Anterior cingulate cortex (tissue), 58 donors: ENCODE data around the gene GPC6.

Experiments used
- DNase-seq, 58 donors: peaks; one replicate each; lab custom pipeline; 2025; lab: John Stamatoyannopoulos, UW

GPC6 gene

GRCh38 chr13:93361703-93362102 is 135.1 kb downstream of the GPC6 start:
- no peak for DNase-seq

- DNase-seq: no peak
These were observed 137.6 kb downstream of the GPC6 start for GRCh38 chr13:93364166-93364565.

GRCh38 chr13:93368296-93368695 is 141.7 kb downstream of the GPC6 start:
- DNase-seq: no peak

GRCh38 chr13:93368718-93369117 is 142.1 kb downstream of the GPC6 start:
- no peak for DNase-seq

- no peak for DNase-seq
These were observed 146.2 kb downstream of the GPC6 start for GRCh38 chr13:93372856-93373255.

- peak in 5 of 58 donors; percentile 1 to 10 (median 2) for DNase-seq
These were observed 148.9 kb downstream of the GPC6 start for GRCh38 chr13:93375491-93375890.

- no peak for DNase-seq
These were observed 150.6 kb downstream of the GPC6 start for GRCh38 chr13:93377196-93377595.

- DNase-seq: no peak
These were observed 151.6 kb downstream of the GPC6 start for GRCh38 chr13:93378184-93378583.

GRCh38 chr13:93386116-93386515 is 159.5 kb downstream of the GPC6 start:
- no peak for DNase-seq

- no peak for DNase-seq
These were observed 162.1 kb downstream of the GPC6 start for GRCh38 chr13:93388701-93389100.

- no peak for DNase-seq
These were observed 171.0 kb downstream of the GPC6 start for GRCh38 chr13:93397619-93398018.

- no peak for DNase-seq
These were observed 171.8 kb downstream of the GPC6 start for GRCh38 chr13:93398167-93399035.

GRCh38 chr13:93399212-93399611 is 172.6 kb downstream of the GPC6 start:
- no peak for DNase-seq

- DNase-seq: no peak
These were observed 179.5 kb downstream of the GPC6 start for GRCh38 chr13:93406136-93406535.

- no peak for DNase-seq
These were observed 180.9 kb downstream of the GPC6 start for GRCh38 chr13:93407551-93407950.

- DNase-seq: no peak
These were observed 182.4 kb downstream of the GPC6 start for GRCh38 chr13:93409001-93409400.

- DNase-seq: no peak
These were observed 183.2 kb downstream of the GPC6 start for GRCh38 chr13:93409816-93410215.

GRCh38 chr13:93411186-93411680 is 184.6 kb downstream of the GPC6 start:
- no peak for DNase-seq

GRCh38 chr13:93412676-93413075 is 186.1 kb downstream of the GPC6 start:
- DNase-seq: no peak

GRCh38 chr13:93413972-93414717 is 187.5 kb downstream of the GPC6 start:
- no peak for DNase-seq

GRCh38 chr13:93416736-93417355 is 190.2 kb downstream of the GPC6 start:
- DNase-seq: no peak
